ENCODE data around the gene TNFAIP2. TPM values are rescaled to one million over a fixed set of nuclear protein-coding genes. Genes with fewer than 3 reads are reported as not detected.
"Not testable (repeated sequence)": the region's sequence is repeated elsewhere in the genome, so short reads cannot be mapped to it uniquely, and the experiment has no call there.

Gene TNFAIP2
- total RNA-seq, 1 experiment from 2014 or later: 26.1 TPM

DNA sequence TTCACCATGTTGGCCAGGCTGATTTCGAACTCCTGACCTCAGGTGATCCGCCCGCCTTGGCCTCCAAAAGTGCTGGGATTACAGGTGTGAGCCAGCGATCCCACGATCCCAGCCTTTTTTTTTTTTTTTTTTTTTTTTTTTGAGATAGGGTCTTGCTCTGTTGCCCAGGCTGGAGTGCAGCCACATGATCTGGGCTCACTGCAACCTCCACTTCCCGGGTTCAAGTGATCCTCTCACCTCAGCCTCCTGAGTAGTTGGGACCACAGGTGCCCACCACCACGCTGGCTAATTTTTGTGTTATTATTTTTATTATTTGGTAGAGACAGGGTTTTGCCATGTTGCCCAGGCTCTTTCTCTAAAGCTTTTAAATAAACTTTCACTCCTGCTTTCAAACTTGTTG, 5.8 kb upstream of the TNFAIP2 start:
- DNase-seq (ENCODE audit: low spot score); in situ Hi-C loops (cut with HindIII; ENCODE audit: low sequenced_read_pairs): not testable (repeated sequence)

GRCh38 chr14:103118018-103118662, 5.1 kb upstream of the TNFAIP2 start:
- DNase-seq (ENCODE audit: low spot score): no peak
- in situ Hi-C loops (cut with HindIII; ENCODE audit: low sequenced_read_pairs): no loop called here

- no peak for DNase-seq (ENCODE audit: low spot score)
- in situ Hi-C loops (cut with HindIII; ENCODE audit: low sequenced_read_pairs): no loop called here
Measured at GRCh38 chr14:103118663-103119404, 4.4 kb upstream of the TNFAIP2 start.

- in situ Hi-C loops (cut with HindIII; ENCODE audit: low sequenced_read_pairs); DNase-seq (ENCODE audit: low spot score): not testable (repeated sequence)
Measured at GRCh38 chr14:103119527-103119926, 3.7 kb upstream of the TNFAIP2 start.

DNA sequence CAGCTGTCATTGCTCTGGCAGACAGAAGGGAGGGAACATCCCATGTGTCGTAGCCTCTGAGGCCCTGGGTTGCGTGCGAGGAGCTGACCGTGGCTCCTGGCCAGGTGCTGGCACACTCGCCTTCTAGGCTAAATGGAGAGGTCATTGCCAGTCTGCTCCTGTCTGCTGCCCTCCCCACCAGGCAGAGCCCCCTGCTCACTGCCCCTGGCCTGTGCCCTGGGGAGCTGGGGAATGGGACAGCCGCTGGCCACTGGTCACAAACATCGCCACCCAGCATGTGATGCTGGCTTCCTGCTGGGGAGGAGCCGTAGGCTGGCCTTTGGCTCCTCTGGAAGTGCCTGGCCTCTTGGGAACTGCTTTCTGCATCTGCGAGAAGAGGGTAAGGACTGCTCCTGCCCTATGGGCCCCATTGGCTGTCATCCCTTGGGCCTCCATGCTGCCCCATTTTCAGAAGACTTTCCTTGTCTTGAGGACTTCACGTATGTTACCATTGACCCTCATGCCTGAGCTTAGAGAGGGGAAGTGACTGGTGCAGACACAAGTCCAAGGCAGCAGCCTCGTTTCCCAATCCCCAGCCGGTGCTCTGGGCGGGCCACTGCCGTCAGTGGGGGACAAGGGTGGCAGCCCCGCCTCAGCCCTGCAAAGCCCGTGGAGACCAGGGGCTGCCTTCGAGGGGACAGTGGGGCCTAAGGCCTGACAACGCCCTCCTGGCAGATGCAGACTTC, 2.0 kb upstream of the TNFAIP2 start:
- no peak for DNase-seq (ENCODE audit: low spot score)
- in situ Hi-C loops (cut with HindIII; ENCODE audit: low sequenced_read_pairs): no loop called here

DNA sequence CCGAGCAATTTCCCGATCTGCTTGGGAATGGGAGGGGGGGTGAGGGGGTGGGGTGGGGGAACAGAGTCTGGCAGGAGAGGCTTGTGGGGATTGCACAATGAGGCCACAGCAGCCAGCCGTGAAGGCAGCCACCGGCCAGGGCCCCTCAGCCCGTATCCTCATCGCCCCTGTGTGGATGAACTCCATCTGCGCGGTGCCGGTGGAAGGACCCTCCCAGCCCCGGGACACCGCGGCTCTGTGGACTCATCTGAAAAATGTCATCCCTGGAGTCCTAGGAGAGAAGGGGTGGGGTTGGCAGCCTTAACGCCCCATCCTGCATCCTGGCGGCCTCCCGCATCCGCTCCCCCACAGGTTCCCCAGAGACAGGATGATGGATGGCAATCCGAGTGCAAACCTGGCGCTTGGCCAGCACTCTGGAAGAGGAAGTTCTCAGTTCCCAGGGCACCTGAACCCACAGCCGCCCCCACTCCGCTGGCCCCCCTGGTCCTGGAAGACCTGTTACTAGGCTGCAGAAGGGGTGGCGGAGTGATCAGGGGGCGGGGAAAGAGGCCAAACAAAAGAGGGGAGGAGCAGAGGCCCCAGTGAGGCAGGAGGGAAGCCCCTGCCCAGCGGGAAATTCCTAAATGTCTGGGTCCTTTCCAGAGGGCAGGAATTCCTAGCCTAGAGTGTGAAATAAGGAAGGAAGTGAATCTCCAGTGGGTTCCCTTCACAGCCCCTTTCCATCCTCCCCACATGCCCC, 1.2 kb upstream of the TNFAIP2 start:
- DNase-seq (ENCODE audit: low spot score): no peak
- in situ Hi-C loops (cut with HindIII; ENCODE audit: low sequenced_read_pairs): no loop called here

GRCh38 chr14:103122585-103122946, 695 bp upstream of the TNFAIP2 start:
- in situ Hi-C loops (cut with HindIII; ENCODE audit: low sequenced_read_pairs): no loop called here
- DNase-seq (ENCODE audit: low spot score): no peak

DNA sequence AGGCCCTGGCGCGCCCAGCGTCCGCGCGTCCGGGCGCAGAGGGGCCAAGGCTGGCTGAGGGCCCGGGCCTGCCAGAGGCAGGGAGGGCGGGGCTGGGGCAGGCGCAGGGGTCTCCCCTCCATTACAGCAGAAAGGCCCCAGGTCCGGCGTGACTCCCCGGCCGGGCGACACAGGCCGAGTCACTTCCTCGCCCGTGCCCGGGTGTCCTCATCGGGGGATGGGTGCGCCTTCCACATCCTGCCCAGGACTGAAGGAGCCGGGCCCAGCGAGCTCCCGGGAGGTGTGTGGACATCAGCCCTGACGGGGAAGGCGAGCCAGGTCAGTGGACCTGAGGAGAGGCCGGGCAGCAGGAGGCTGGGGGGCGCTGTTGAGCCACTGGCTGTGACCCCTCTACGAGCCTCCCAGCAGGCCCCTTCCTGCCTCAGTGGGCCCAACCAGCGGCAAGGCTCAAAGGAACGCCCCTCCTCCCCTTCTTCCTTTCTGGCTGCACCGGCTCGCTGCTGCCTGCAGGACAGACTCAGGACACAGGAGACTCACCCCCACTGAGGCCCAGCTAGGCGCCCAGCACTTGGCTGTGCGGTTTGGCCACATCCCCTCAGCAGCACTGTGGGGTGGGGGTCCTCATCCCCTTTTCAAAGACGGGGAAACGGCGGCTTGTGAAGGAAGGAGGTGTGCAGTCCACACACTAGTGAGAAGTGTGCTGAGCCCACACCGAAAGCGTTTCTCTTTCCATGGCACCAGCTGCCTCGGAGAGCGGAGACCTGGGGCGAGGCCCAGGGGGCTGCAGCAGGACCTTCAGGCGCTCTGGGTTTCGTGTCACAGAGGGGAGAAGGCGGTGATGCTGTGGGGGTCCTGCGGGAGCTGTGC, 606 bp downstream of the TNFAIP2 start:
- DNase-seq (ENCODE audit: low spot score): no peak
- in situ Hi-C loops (cut with HindIII; ENCODE audit: low sequenced_read_pairs): no loop called here

- DNase-seq (ENCODE audit: low spot score): no peak
- in situ Hi-C loops (cut with HindIII; ENCODE audit: low sequenced_read_pairs): no loop called here
Measured at GRCh38 chr14:103124501-103125001, 1.3 kb downstream of the TNFAIP2 start.

- in situ Hi-C loops (cut with HindIII; ENCODE audit: low sequenced_read_pairs): no loop called here
- DNase-seq (ENCODE audit: low spot score): no peak
Measured at GRCh38 chr14:103125098-103126070, 2.1 kb downstream of the TNFAIP2 start.

- in situ Hi-C loops (cut with HindIII; ENCODE audit: low sequenced_read_pairs): no loop called here
- no peak for DNase-seq (ENCODE audit: low spot score)
Measured at GRCh38 chr14:103126088-103126872, 3.0 kb downstream of the TNFAIP2 start.

- in situ Hi-C loops (cut with HindIII; ENCODE audit: low sequenced_read_pairs): no loop called here
Measured at GRCh38 chr14:103126873-103127304, 3.6 kb downstream of the TNFAIP2 start.

GRCh38 chr14:103127356-103127755, 4.1 kb downstream of the TNFAIP2 start:
- no peak for DNase-seq (ENCODE audit: low spot score)

More at GRCh38 chr14:103126873-103127304, 3.6 kb downstream of the TNFAIP2 start:
- peak; percentile 17 for DNase-seq (ENCODE audit: low spot score)

DNA sequence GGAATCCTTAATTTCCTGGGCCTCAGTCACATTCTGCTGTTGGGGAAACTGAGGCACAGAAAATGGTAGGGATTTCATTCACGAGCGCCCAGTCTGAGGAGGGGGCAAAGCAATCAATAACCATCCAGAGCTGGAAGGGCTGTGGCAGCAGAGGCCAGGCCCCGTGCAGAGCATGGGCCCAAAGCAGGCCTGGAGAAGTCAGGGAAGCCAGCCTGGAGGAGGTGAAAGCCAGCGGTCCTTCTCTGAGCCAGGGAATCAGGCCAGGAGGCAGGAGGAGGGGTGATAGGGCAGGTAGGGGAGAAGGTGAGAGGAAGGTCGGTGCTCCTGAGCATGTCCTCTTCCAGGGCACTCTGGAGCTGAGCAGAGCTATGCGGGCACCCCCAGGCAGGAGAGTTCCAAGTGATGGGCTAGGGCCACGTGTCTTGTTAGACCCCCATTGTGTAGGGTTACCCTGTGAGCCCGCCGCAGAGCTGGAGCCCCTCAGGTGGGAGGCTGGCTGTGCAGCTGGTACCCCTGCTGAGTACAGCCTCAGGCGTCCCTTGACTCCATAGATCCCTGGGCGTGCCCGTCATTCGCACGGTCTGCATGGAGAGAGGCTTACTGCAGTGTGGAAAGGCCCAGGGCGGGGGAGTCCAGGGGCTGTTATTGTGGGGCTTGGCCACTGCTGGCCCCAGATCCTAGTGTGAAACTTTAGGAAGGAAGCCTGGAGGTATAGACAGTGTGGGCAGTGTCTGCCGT, 4.8 kb downstream of the TNFAIP2 start:
- no peak for DNase-seq (ENCODE audit: low spot score)
- in situ Hi-C loops (cut with HindIII; ENCODE audit: low sequenced_read_pairs): no loop called here

More at GRCh38 chr14:103127356-103127755, 4.1 kb downstream of the TNFAIP2 start:
- in situ Hi-C loops (cut with HindIII; ENCODE audit: low sequenced_read_pairs): no loop called here

GRCh38 chr14:103128631-103129300, 5.5 kb downstream of the TNFAIP2 start:
- in situ Hi-C loops (cut with HindIII; ENCODE audit: low sequenced_read_pairs): no loop called here
- no peak for DNase-seq (ENCODE audit: low spot score)
